HepG2 (cell line): Measurements from ENCODE around the gene DPAGT1. TPM values are rescaled to one million over a fixed set of nuclear protein-coding genes. Genes with fewer than 3 reads are reported as not detected.

Source experiments
- ATF1 ChIP-seq: IDR thresholded peaks from 2 replicates; pipeline ENCODE4 v1.6.1; 2016; ENCODE audit warnings: mild to moderate bottlenecking, control low read depth
- CHCHD3 ChIP-seq: sonication (generic); formaldehyde crosslinking; IDR thresholded peaks from 2 replicates; pipeline ENCODE4 v1.8.0; 2022; ENCODE audit warnings: mild to moderate bottlenecking, missing genetic modification reagents, moderate library complexity
- ISX ChIP-seq: sonication (generic); formaldehyde crosslinking; conservative IDR thresholded peaks from 2 replicates; pipeline ENCODE4 v1.5.0; 2020; ENCODE audit warnings: missing genetic modification reagents
- MTA3 ChIP-seq: sonication (generic); formaldehyde crosslinking; IDR thresholded peaks from 2 replicates; pipeline ENCODE4 v1.4.0; 2020; ENCODE audit warnings: missing genetic modification reagents
- NFE2L1 ChIP-seq: sonication (generic); formaldehyde crosslinking; IDR thresholded peaks from 2 replicates; pipeline ENCODE4 v1.4.0; 2020; ENCODE audit warnings: missing genetic modification reagents, mild to moderate bottlenecking, borderline replicate concordance
- ZNF225 ChIP-seq: sonication (generic); formaldehyde crosslinking; IDR thresholded peaks from 2 replicates; pipeline ENCODE4 v1.4.0; 2020; ENCODE audit warnings: mild to moderate bottlenecking, missing genetic modification reagents
- ZNF318 ChIP-seq: sonication (generic); formaldehyde crosslinking; IDR thresholded peaks from 2 replicates; pipeline ENCODE4 v1.4.0; 2020; ENCODE audit warnings: mild to moderate bottlenecking, missing genetic modification reagents
- ZNF362 ChIP-seq: sonication (generic); formaldehyde crosslinking; IDR thresholded peaks from 2 replicates; pipeline ENCODE4 v1.4.0; 2020; ENCODE audit warnings: missing genetic modification reagents, mild to moderate bottlenecking, borderline replicate concordance
- ZNF382 ChIP-seq: sonication (generic); formaldehyde crosslinking; IDR thresholded peaks from 2 replicates; pipeline ENCODE4 v1.5.0; 2020; ENCODE audit warnings: missing genetic modification reagents, mild to moderate bottlenecking, borderline replicate concordance
- ZNF512B ChIP-seq: sonication (generic); formaldehyde crosslinking; IDR thresholded peaks from 2 replicates; pipeline ENCODE4 v1.5.1; 2020; ENCODE audit warnings: missing genetic modification reagents, mild to moderate bottlenecking, borderline replicate concordance
- ZNF724P ChIP-seq: sonication (generic); formaldehyde crosslinking; IDR thresholded peaks from 2 replicates; pipeline ENCODE4 v1.8.0; 2022; ENCODE audit warnings: missing genetic modification reagents, borderline replicate concordance
- ZNF768 ChIP-seq: sonication (generic); formaldehyde crosslinking; IDR thresholded peaks from 2 replicates; pipeline ENCODE4 v1.4.0; 2020; ENCODE audit warnings: missing genetic modification reagents
- polyA plus RNA-seq, 8 experiments: library from polyadenylated mRNA; depleted of rRNA in 3 of 8; stranded (reverse) in 7 of 8; unstranded in 1 of 8; fragments of >200 nt; fragmentation: Illumina TruSeq in 4 of 8; extraction: Trizol in 4 of 8; gene quantifications; 2 replicates each; pipeline versions ENCODE4 v1.2.1 to v1.2.3, GENCODE V29; 2011 to 2016; ENCODE audit warnings: low read depth in 4 of 8, missing spikeins in 1 of 8, mixed read lengths in 1 of 8; ENCODE audit not compliant: insufficient read depth in 1 of 8
- total RNA-seq, 5 experiments: library from RNA; depleted of rRNA; stranded (reverse); fragments of >200 nt; fragmentation: Illumina TruSeq; extraction: Trizol; gene quantifications; 2 replicates each; pipeline ENCODE4 v1.2.3, GENCODE V29; 2016; ENCODE audit warnings: low read depth in 1 of 5
- TF ChIP-seq, protein P1 (sequence below): sonication (generic); formaldehyde crosslinking; IDR thresholded peaks from 2 replicates; pipeline ENCODE4 v1.4.0; 2020; ENCODE audit warnings: mild to moderate bottlenecking, missing genetic modification reagents

Gene DPAGT1
- total and polyA plus RNA-seq, 2 of the 13 experiments (the other 11 are each of a cell fraction or from before 2014, with no cell fraction given): 37.6 to 70.7 TPM

- TF ChIP-seq ZNF318 (CRISPR knock-in tag): no peak
- TF ChIP-seq ZNF225 (CRISPR knock-in tag): peak; percentile 85
- TF ChIP-seq, protein P1, sequence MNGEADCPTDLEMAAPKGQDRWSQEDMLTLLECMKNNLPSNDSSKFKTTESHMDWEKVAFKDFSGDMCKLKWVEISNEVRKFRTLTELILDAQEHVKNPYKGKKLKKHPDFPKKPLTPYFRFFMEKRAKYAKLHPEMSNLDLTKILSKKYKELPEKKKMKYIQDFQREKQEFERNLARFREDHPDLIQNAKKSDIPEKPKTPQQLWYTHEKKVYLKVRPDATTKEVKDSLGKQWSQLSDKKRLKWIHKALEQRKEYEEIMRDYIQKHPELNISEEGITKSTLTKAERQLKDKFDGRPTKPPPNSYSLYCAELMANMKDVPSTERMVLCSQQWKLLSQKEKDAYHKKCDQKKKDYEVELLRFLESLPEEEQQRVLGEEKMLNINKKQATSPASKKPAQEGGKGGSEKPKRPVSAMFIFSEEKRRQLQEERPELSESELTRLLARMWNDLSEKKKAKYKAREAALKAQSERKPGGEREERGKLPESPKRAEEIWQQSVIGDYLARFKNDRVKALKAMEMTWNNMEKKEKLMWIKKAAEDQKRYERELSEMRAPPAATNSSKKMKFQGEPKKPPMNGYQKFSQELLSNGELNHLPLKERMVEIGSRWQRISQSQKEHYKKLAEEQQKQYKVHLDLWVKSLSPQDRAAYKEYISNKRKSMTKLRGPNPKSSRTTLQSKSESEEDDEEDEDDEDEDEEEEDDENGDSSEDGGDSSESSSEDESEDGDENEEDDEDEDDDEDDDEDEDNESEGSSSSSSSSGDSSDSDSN (CRISPR knock-in tag): peak; percentile 88
- peak; percentile 80; the same call in 1 of the 2 replicates for TF ChIP-seq ZNF724P (CRISPR knock-in tag)
- TF ChIP-seq ZNF382 (CRISPR knock-in tag): no peak
- TF ChIP-seq MTA3 (CRISPR knock-in tag): no peak
- no peak; the same call in 1 of the 2 replicates for TF ChIP-seq NFE2L1
- peak; percentile 83 for TF ChIP-seq ZNF768 (CRISPR knock-in tag)
- TF ChIP-seq ISX (CRISPR knock-in tag): no peak; the same call in 1 of the 2 replicates
- no peak for TF ChIP-seq ZNF362 (CRISPR knock-in tag)
- peak; percentile 3; the same call in 1 of the 2 replicates for TF ChIP-seq CHCHD3 (CRISPR knock-in tag)
- TF ChIP-seq ATF1 (CRISPR knock-in tag): peak; percentile 81
- no peak for TF ChIP-seq ZNF512B (CRISPR knock-in tag)
Observed at GRCh38 chr11:119095066-119095880, 6.4 kb downstream of the DPAGT1 start (continued).
